ENCODE measurements around the gene TMEM217.

TMEM217 gene

GRCh38 chr6:37177935-37178517 is 79.9 kb downstream of the TMEM217 start:
- no peak for DNase-seq

- DNase-seq: no peak
These were observed 80.6 kb downstream of the TMEM217 start for GRCh38 chr6:37177077-37177934.

GRCh38 chr6:37176268-37177076 is 81.5 kb downstream of the TMEM217 start:
- DNase-seq: no peak

GRCh38 chr6:37175332-37176267 is 82.3 kb downstream of the TMEM217 start:
- DNase-seq: no peak

- no peak for DNase-seq
These were observed 83.2 kb downstream of the TMEM217 start for GRCh38 chr6:37174515-37175331.

GRCh38 chr6:37174196-37174514 is 83.8 kb downstream of the TMEM217 start:
- no peak for DNase-seq

- peak; percentile 55 for DNase-seq
These were observed 84.3 kb downstream of the TMEM217 start for GRCh38 chr6:37173493-37174195.

GRCh38 chr6:37172912-37173492 is 84.9 kb downstream of the TMEM217 start:
- DNase-seq: no peak

GRCh38 chr6:37171970-37172812 is 85.8 kb downstream of the TMEM217 start:
- DNase-seq: peak; percentile 88

- peak; percentile 61 for DNase-seq
These were observed 86.6 kb downstream of the TMEM217 start for GRCh38 chr6:37171201-37171969.

- DNase-seq: peak; percentile 77
These were observed 87.4 kb downstream of the TMEM217 start for GRCh38 chr6:37170273-37171200.

- DNase-seq: peak; percentile 95
These were observed 88.3 kb downstream of the TMEM217 start, which contains the start of gene PIM1 for GRCh38 chr6:37169496-37170272. TSS of gene PIM1 (plus strand) at chr6:37170152. CDS start at chr6:37170576, 424 bp downstream.

GRCh38 chr6:37168811-37169495 is 89.0 kb downstream of the TMEM217 start:
- no peak for DNase-seq

- no peak for DNase-seq
These were observed 89.7 kb downstream of the TMEM217 start for GRCh38 chr6:37168163-37168758.

GRCh38 chr6:37162740-37163139 is 95.2 kb downstream of the TMEM217 start:
- DNase-seq: no peak
